HepG2 (cell line): ENCODE data around the gene RTEL1. TPM values are rescaled to one million over a fixed set of nuclear protein-coding genes. Genes with fewer than 3 reads are reported as not detected.

Experiments used
- ATAC-seq: fragments of 200-7000 bp; cut with Tn5 transposase; 3 replicates; pipeline ENCODE4 v1.9.1; 2020; ENCODE audit warnings: mild to moderate bottlenecking, moderate library complexity
- BruUV-seq: library from RNA; stranded (reverse); fragments of 400-500 nt; replicated peaks from 2 replicates; lab custom pipeline; 2021; lab: Mats Ljungman, UMichigan
- CTCF ChIA-PET: fragments of 300-600 bp; formaldehyde crosslinking; extraction: SDS; loops from one replicate; lab custom pipeline; 2021; ENCODE audit warnings: low total read pairs, inconsistent platforms, low intra/inter-chr PET ratio; lab: Yijun Ruan, JAX
- POLR2A ChIA-PET: fragments of 350-600 bp; sonication (Branson Sonifier 250); formaldehyde crosslinking; loops from one replicate; lab custom pipeline; 2020; ENCODE audit warnings: antibody characterized with exemption, inconsistent platforms; lab: Yijun Ruan, JAX
- DNase-seq: peaks from one replicate; pipeline ENCODE4 v3.0.0-alpha.2; 2015; ENCODE audit warnings: low spot score
- FAIRE-seq: peaks from 3 replicates; lab custom pipeline; 2011; peaks lifted over from hg19 to GRCh38; lab: Jason Lieb, UNC
- H2AFZ ChIP-seq: one replicate; pipeline ENCODE4 v1.6.1; 2011; ENCODE audit warnings: low read length, inconsistent platforms
- H3K27ac ChIP-seq: fragments of 300-600 bp; 3 replicates; pipeline ENCODE4 v1.8.0; 2011; ENCODE audit warnings: mixed run types, mild to moderate bottlenecking, mixed read lengths, low read length, inconsistent platforms; ENCODE audit not compliant: insufficient read depth; ENCODE audit errors: extremely low read length
- H3K27me3 ChIP-seq, 2 experiments: fragments of 200-600 bp in 1 of 2; 2 replicates in 1 of 2; 3 replicates in 1 of 2; pipeline versions ENCODE4 v1.6.0 to v1.8.0; 2011; ENCODE audit warnings: low read length in 2 of 2, mild to moderate bottlenecking in 2 of 2, moderate library complexity in 2 of 2, inconsistent platforms in 1 of 2; ENCODE audit not compliant: insufficient read depth in 2 of 2, control insufficient read depth in 1 of 2
- H3K36me3 ChIP-seq, 2 experiments: fragments of 200-600 bp in 1 of 2; replicated peaks in 1 of 2; 2 replicates in 1 of 2; 3 replicates in 1 of 2; pipeline versions ENCODE4 v1.5.1 to v1.8.0; 2011; ENCODE audit warnings: low read length in 2 of 2, inconsistent platforms in 1 of 2; ENCODE audit not compliant: insufficient read depth in 2 of 2, control insufficient read depth in 1 of 2
- H3K4me1 ChIP-seq: 2 replicates; pipeline ENCODE4 v1.5.1; 2012; ENCODE audit warnings: low read length, inconsistent platforms; ENCODE audit not compliant: insufficient read depth
- H3K4me2 ChIP-seq: 2 replicates; pipeline ENCODE4 v1.6.0; 2011; ENCODE audit warnings: low read depth, low read length, inconsistent platforms
- H3K4me3 ChIP-seq, 3 experiments: fragments of 200-600 bp in 1 of 3; sonication (generic), shearing (Covaris generic) in 1 of 3; replicated peaks in 1 of 3; 2 replicates each; pipeline ENCODE4 v1.5.1; 2011 to 2016; ENCODE audit warnings: low read length in 3 of 3, inconsistent platforms in 2 of 3, low read depth in 2 of 3, mild to moderate bottlenecking in 2 of 3, control low read depth in 1 of 3, mixed read lengths in 1 of 3; ENCODE audit not compliant: insufficient read depth in 1 of 3
- H3K79me2 ChIP-seq: one replicate; pipeline ENCODE4 v1.6.1; 2011; ENCODE audit warnings: low read length, inconsistent platforms; ENCODE audit not compliant: insufficient read depth
- H3K9ac ChIP-seq: 2 replicates; pipeline ENCODE4 v1.6.0; 2011; ENCODE audit warnings: mild to moderate bottlenecking, low read depth, low read length, inconsistent platforms; ENCODE audit not compliant: insufficient read depth
- H3K9me3 ChIP-seq: 2 replicates; pipeline ENCODE4 v1.5.1; 2012; ENCODE audit warnings: mild to moderate bottlenecking, low read length
- H4K20me1 ChIP-seq: 2 replicates; pipeline ENCODE4 v1.6.0; 2011; ENCODE audit warnings: inconsistent platforms, mild to moderate bottlenecking, low read length, moderate library complexity; ENCODE audit not compliant: insufficient read depth
- AGO2 ChIP-seq: fragments of 200-400 bp; formaldehyde crosslinking; optimal IDR thresholded peaks from 2 replicates; pipeline ENCODE3; 2017; ENCODE audit warnings: mild to moderate bottlenecking, low read depth, low read length, moderate library complexity
- CBX1 ChIP-seq: IDR thresholded peaks from one replicate; pipeline ENCODE4 v1.6.1; 2016; ENCODE audit warnings: antibody characterized with exemption, low read depth
- DMAP1 ChIP-seq: IDR thresholded peaks from 2 replicates; pipeline ENCODE4 v1.6.1; 2016
- HOXA7 ChIP-seq: sonication (generic); formaldehyde crosslinking; IDR thresholded peaks from 2 replicates; pipeline ENCODE4 v1.8.1; 2022; ENCODE audit warnings: mild to moderate bottlenecking, missing genetic modification reagents, moderate library complexity
- HOXA9 ChIP-seq: sonication (generic); formaldehyde crosslinking; IDR thresholded peaks from 2 replicates; pipeline ENCODE4 v1.8.1; 2022; ENCODE audit warnings: missing genetic modification reagents, mild to moderate bottlenecking, moderate library complexity, borderline replicate concordance
- POLR2G ChIP-seq: fragments of 200-400 bp; formaldehyde crosslinking; IDR thresholded peaks from 2 replicates; pipeline ENCODE4 v1.6.1; 2018; ENCODE audit warnings: mild to moderate bottlenecking, low read depth, low read length, moderate library complexity
- RAD51 ChIP-seq: fragments of 450-650 bp; IDR thresholded peaks from 2 replicates; pipeline ENCODE4 v1.6.1; 2016; ENCODE audit warnings: borderline replicate concordance
- RBFOX2 ChIP-seq: fragments of 200-400 bp; formaldehyde crosslinking; IDR thresholded peaks from 2 replicates; pipeline ENCODE4 v1.6.1; 2017; ENCODE audit warnings: low read depth, mild to moderate bottlenecking, low read length
- RFXANK ChIP-seq: IDR thresholded peaks from 2 replicates; pipeline ENCODE4 v1.6.1; 2016
- ZFP82 ChIP-seq: sonication (generic); formaldehyde crosslinking; IDR thresholded peaks from 2 replicates; pipeline ENCODE4 v1.5.1; 2020; ENCODE audit warnings: mild to moderate bottlenecking, missing genetic modification reagents, borderline replicate concordance
- ZNF710 ChIP-seq: sonication (generic); formaldehyde crosslinking; IDR thresholded peaks from 2 replicates; pipeline ENCODE4 v1.5.0; 2020; ENCODE audit warnings: mild to moderate bottlenecking, missing genetic modification reagents, borderline replicate concordance
- WGBS: methylation state at CpG from one replicate; pipeline ENCODE4 v1.1.6; 2017; ENCODE audit warnings: low lambda C conversion rate; 5-methylcytosine and 5-hydroxymethylcytosine counted together
- in situ Hi-C: cut with HindIII; loops from 2 replicates; pipeline ENCODE4 v1.10.0; 2017; ENCODE audit warnings: low pct_unique_long_range_greater_than_20kb; ENCODE audit not compliant: extremely low pct_ligation_motif_present
- intact Hi-C: fragments of 100-400 bp; cut with micrococcal nuclease; formaldehyde crosslinking; loops from one replicate; pipeline ENCODE4 v1.10.0; 2022; ENCODE audit not compliant: unreplicated experiment
- polyA plus RNA-seq, 8 experiments: library from polyadenylated mRNA; depleted of rRNA in 3 of 8; stranded (reverse) in 7 of 8; unstranded in 1 of 8; fragments of >200 nt; fragmentation: Illumina TruSeq in 4 of 8; extraction: Trizol in 4 of 8; gene quantifications; 2 replicates each; pipeline versions ENCODE4 v1.2.1 to v1.2.3, GENCODE V29; 2011 to 2016; ENCODE audit warnings: low read depth in 4 of 8, missing spikeins in 1 of 8, mixed read lengths in 1 of 8; ENCODE audit not compliant: insufficient read depth in 1 of 8
- total RNA-seq, 5 experiments: library from RNA; depleted of rRNA; stranded (reverse); fragments of >200 nt; fragmentation: Illumina TruSeq; extraction: Trizol; gene quantifications; 2 replicates each; pipeline ENCODE4 v1.2.3, GENCODE V29; 2016; ENCODE audit warnings: low read depth in 1 of 5
- TF ChIP-seq, protein P1 (sequence below): sonication (generic); formaldehyde crosslinking; IDR thresholded peaks from 2 replicates; pipeline ENCODE4 v1.9.0; 2021; ENCODE audit warnings: missing genetic modification reagents, mild to moderate bottlenecking, borderline replicate concordance
- TF ChIP-seq, protein P2 (sequence below): sonication (generic); formaldehyde crosslinking; IDR thresholded peaks from 2 replicates; pipeline ENCODE4 v1.9.0; 2021; ENCODE audit warnings: missing genetic modification reagents, borderline replicate concordance

The RTEL1 gene
- total and polyA plus RNA-seq, 2 of the 13 experiments (the other 11 are each of a cell fraction or from before 2014, with no cell fraction given): 21.8 to 36.4 TPM

GRCh38 chr20:63703471-63703975 is 45.4 kb downstream of the RTEL1 start (continued):
- TF ChIP-seq RAD51 (no peak), RBFOX2 (peak; percentile 90), CBX1 (no peak), ZNF710 (CRISPR knock-in tag) (no peak), ZFP82 (CRISPR knock-in tag) (no peak), POLR2G (0 out of 2 replicates have a peak, but pooled peaks have one; percentile 24)

DNA sequence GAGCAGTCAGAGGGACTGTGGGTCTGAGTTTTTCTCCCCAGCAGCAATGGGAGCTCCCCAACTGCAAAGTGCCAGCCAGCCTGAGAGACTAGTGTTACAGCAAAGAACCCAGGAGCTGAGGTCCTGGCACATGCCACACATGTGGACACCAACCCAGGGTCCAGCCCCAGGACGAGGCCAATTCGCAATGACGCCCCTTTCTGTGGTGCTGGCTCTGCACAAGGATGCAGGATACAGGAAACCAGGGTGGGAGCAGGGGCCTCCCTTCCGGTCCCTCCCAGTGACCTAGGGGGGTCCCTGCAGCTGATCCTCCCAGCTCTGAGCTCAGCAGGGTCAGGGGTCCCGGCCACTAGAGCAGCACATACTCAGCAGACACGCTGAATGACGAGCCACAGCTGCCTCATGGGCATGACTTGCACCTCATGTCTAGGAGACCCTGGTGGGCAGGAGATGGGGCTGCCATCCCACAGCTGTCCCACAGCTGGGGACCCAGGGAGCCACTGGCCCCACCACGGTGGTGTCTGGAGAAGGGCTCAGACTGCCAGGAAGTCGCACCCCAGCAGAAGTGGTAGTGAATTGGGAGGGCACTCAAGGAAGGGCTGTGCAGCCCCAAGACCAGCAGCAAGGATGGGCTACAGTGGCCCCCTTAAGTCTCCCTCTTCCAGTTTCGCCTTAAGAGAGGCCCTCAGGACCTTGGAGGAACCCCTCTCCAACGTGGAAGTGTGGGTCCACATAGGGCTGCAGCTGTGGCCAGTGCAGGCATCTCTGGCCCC is 46.0 kb downstream of the RTEL1 start:
- Histone ChIP-seq H3K9me3 (no peaks in the 10 kb centered on the region), H4K20me1 (peaks cover 10% of the 10 kb centered on the region; the same call in 1 of the 2 replicates), H3K4me3 (no peak overlapping the region), H3K9ac (no peak overlapping the region), H3K27ac (no peak overlapping the region), H3K4me1 (peaks cover 17% of the 10 kb centered on the region), H3K27me3 (no peaks in the 10 kb centered on the region; a peak in 1 of 5 replicates), H3K79me2 (peaks cover 33% of the 10 kb centered on the region), H3K36me3 (peaks cover 17 to 35% of the 10 kb centered on the region in 2 experiments), H2AFZ (no peak overlapping the region), H3K4me2 (no peak overlapping the region)
- DNase-seq: no peak
- no peak for FAIRE-seq
- in situ Hi-C loops (loop anchor here (10.0 kb wide), 1 partner anchor 81 kb away; no protein-coding TSS in a partner anchor), intact Hi-C loops (no loop called here)
- ChIA-PET POLR2A (interaction anchor here (1.5 to 12.4 kb wide), 2 partner anchors 32 to 41 kb away, joined by 5 to 190 read pairs; partner anchors contain the start of genes LIME1 and SLC2A4RG), CTCF (no interaction called here)
- no TSS peak for BruUV-seq
- 96% methylated on average over 10 of the region's 11 CpGs for WGBS
- ATAC-seq: no peak
- TF ChIP-seq RFXANK (CRISPR knock-in tag) (no peak), DMAP1 (CRISPR knock-in tag) (no peak), HOXA7 (no peak), HOXA9 (CRISPR knock-in tag) (no peak), AGO2 (peak; percentile 69)
- TF ChIP-seq, protein P1, sequence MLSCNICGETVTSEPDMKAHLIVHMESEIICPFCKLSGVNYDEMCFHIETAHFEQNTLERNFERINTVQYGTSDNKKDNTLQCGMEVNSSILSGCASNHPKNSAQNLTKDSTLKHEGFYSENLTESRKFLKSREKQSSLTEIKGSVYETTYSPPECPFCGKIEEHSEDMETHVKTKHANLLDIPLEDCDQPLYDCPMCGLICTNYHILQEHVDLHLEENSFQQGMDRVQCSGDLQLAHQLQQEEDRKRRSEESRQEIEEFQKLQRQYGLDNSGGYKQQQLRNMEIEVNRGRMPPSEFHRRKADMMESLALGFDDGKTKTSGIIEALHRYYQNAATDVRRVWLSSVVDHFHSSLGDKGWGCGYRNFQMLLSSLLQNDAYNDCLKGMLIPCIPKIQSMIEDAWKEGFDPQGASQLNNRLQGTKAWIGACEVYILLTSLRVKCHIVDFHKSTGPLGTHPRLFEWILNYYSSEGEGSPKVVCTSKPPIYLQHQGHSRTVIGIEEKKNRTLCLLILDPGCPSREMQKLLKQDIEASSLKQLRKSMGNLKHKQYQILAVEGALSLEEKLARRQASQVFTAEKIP (CRISPR knock-in tag): no peak
- TF ChIP-seq, protein P2, sequence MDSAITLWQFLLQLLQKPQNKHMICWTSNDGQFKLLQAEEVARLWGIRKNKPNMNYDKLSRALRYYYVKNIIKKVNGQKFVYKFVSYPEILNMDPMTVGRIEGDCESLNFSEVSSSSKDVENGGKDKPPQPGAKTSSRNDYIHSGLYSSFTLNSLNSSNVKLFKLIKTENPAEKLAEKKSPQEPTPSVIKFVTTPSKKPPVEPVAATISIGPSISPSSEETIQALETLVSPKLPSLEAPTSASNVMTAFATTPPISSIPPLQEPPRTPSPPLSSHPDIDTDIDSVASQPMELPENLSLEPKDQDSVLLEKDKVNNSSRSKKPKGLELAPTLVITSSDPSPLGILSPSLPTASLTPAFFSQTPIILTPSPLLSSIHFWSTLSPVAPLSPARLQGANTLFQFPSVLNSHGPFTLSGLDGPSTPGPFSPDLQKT: no peak
